H9 (cell line): ENCODE data around the gene NMS. TPM values are rescaled to one million over a fixed set of nuclear protein-coding genes. Genes with fewer than 3 reads are reported as not detected.

Experiments
- DNase-seq: peaks from one replicate; pipeline ENCODE4 v3.0.0-alpha.2; 2017
- H2AFZ ChIP-seq: one replicate; pipeline ENCODE4 v1.6.1; 2013; ENCODE audit warnings: mild to moderate bottlenecking, low read length, control low read depth, moderate library complexity
- H2AK5ac ChIP-seq: 2 replicates; pipeline ENCODE4 v1.6.1; 2013; ENCODE audit warnings: low read length, control low read depth, mixed read lengths; ENCODE audit not compliant: insufficient read length
- H2BK120ac ChIP-seq: one replicate; pipeline ENCODE4 v1.6.1; 2013; ENCODE audit warnings: low read depth, mild to moderate bottlenecking, low read length, control low read depth, inconsistent platforms; ENCODE audit not compliant: poor library complexity, severe bottlenecking
- H2BK12ac ChIP-seq: 2 replicates; pipeline ENCODE4 v1.6.1; 2013; ENCODE audit warnings: low read length, control low read depth, mixed read lengths, low read depth; ENCODE audit not compliant: insufficient read length
- H2BK15ac ChIP-seq: 2 replicates; pipeline ENCODE4 v1.6.1; 2013; ENCODE audit warnings: low read depth, low read length, control low read depth
- H2BK20ac ChIP-seq: one replicate; pipeline ENCODE4 v1.6.1; 2013; ENCODE audit warnings: low read depth, mild to moderate bottlenecking, low read length, control low read depth, inconsistent platforms; ENCODE audit not compliant: poor library complexity, severe bottlenecking
- H2BK5ac ChIP-seq: 2 replicates; pipeline ENCODE4 v1.6.1; 2013; ENCODE audit warnings: low read length, control low read depth, mixed read lengths; ENCODE audit not compliant: insufficient read length
- H3K14ac ChIP-seq: 2 replicates; pipeline ENCODE4 v1.6.1; 2013; ENCODE audit warnings: low read length, control low read depth; ENCODE audit not compliant: insufficient read depth
- H3K18ac ChIP-seq: 2 replicates; pipeline ENCODE4 v1.6.1; 2013; ENCODE audit warnings: low read depth, mild to moderate bottlenecking, mixed read lengths, low read length, control low read depth; ENCODE audit not compliant: insufficient read length
- H3K23ac ChIP-seq: 2 replicates; pipeline ENCODE4 v1.6.1; 2013; ENCODE audit warnings: low read length, control low read depth, mixed read lengths, low read depth; ENCODE audit not compliant: insufficient read length
- H3K23me2 ChIP-seq: 2 replicates; pipeline ENCODE4 v1.6.1; 2013; ENCODE audit warnings: low read depth, mild to moderate bottlenecking, mixed read lengths, low read length, control low read depth; ENCODE audit not compliant: insufficient read length, poor library complexity, severe bottlenecking
- H3K27ac ChIP-seq: 2 replicates; pipeline ENCODE4 v1.5.1; 2013; ENCODE audit warnings: low read length, control low read depth, mixed read lengths, low read depth; ENCODE audit not compliant: insufficient read length
- H3K27me3 ChIP-seq: 2 replicates; pipeline ENCODE4 v1.6.1; 2013; ENCODE audit warnings: low read length, control low read depth, inconsistent platforms; ENCODE audit not compliant: insufficient read depth
- H3K4ac ChIP-seq: 2 replicates; pipeline ENCODE4 v1.6.1; 2013; ENCODE audit warnings: low read depth, mild to moderate bottlenecking, control low read depth, inconsistent platforms, low read length, moderate library complexity
- H3K4me1 ChIP-seq: 2 replicates; pipeline ENCODE4 v1.6.1; 2013; ENCODE audit warnings: low read length, control low read depth, inconsistent platforms; ENCODE audit not compliant: insufficient read depth
- H3K4me2 ChIP-seq: 2 replicates; pipeline ENCODE4 v1.6.1; 2013; ENCODE audit warnings: low read length, control low read depth, mixed read lengths; ENCODE audit not compliant: insufficient read length, insufficient read depth
- H3K56ac ChIP-seq: 2 replicates; pipeline ENCODE4 v1.6.1; 2013; ENCODE audit warnings: low read depth, mild to moderate bottlenecking, mixed read lengths, low read length, control low read depth; ENCODE audit not compliant: insufficient read length
- H3K79me1 ChIP-seq: 2 replicates; pipeline ENCODE4 v1.6.1; 2013; ENCODE audit warnings: low read depth, mild to moderate bottlenecking, moderate library complexity, low read length, control low read depth, inconsistent platforms; ENCODE audit not compliant: insufficient read depth, poor library complexity, severe bottlenecking
- H3K79me2 ChIP-seq: 2 replicates; pipeline ENCODE4 v1.6.1; 2013; ENCODE audit warnings: low read length, control low read depth, inconsistent platforms; ENCODE audit not compliant: insufficient read depth
- H3K9ac ChIP-seq: 2 replicates; pipeline ENCODE4 v1.6.1; 2013; ENCODE audit warnings: low read length, control low read depth, mixed read lengths; ENCODE audit not compliant: insufficient read length; ENCODE audit errors: extremely low read depth
- H3K9me3 ChIP-seq: one replicate; pipeline ENCODE4 v1.6.1; 2013; ENCODE audit warnings: low read depth, low read length, inconsistent platforms; ENCODE audit not compliant: control insufficient read depth
- H3T11ph ChIP-seq: one replicate; pipeline ENCODE4 v1.6.1; 2013; ENCODE audit warnings: mild to moderate bottlenecking, low read length, control low read depth, inconsistent platforms
- H4K20me1 ChIP-seq: one replicate; pipeline ENCODE4 v1.6.1; 2013; ENCODE audit not compliant: control insufficient read depth, insufficient read length, insufficient read depth
- H4K5ac ChIP-seq: 2 replicates; pipeline ENCODE4 v1.6.1; 2013; ENCODE audit warnings: low read depth, mild to moderate bottlenecking, mixed read lengths, low read length, control low read depth; ENCODE audit not compliant: insufficient read length
- H4K8ac ChIP-seq: replicated peaks from 2 replicates; pipeline ENCODE4 v1.6.1; 2013; ENCODE audit warnings: low read length, control low read depth, mixed read lengths, low read depth; ENCODE audit not compliant: insufficient read length
- H4K91ac ChIP-seq: 2 replicates; pipeline ENCODE4 v1.6.1; 2013; ENCODE audit warnings: low read depth, mild to moderate bottlenecking, moderate library complexity, mixed read lengths, low read length, control low read depth; ENCODE audit not compliant: insufficient read length
- H3K27ac Mint-ChIP-seq, 3 experiments: 2 replicates in 2 of 3; 3 replicates in 1 of 3; pipeline ENCODE4 v1.8.0; 2020 to 2021; ENCODE audit warnings: mixed read lengths in 3 of 3, mild to moderate bottlenecking in 1 of 3, moderate library complexity in 1 of 3
- H3K27me3 Mint-ChIP-seq: 2 replicates; pipeline ENCODE4 v1.8.0; 2021; ENCODE audit warnings: low read depth, mild to moderate bottlenecking, moderate library complexity, mixed read lengths
- H3K36me3 Mint-ChIP-seq, 3 experiments: 2 replicates in 2 of 3; 3 replicates in 1 of 3; pipeline ENCODE4 v1.8.0; 2020 to 2021; ENCODE audit warnings: low read depth in 3 of 3, mixed read lengths in 3 of 3; ENCODE audit not compliant: insufficient read depth in 1 of 3
- H3K4me1 Mint-ChIP-seq, 2 experiments: 2 replicates each; pipeline ENCODE4 v1.8.0; 2020; ENCODE audit warnings: mixed read lengths in 2 of 2
- H3K4me3 Mint-ChIP-seq, 2 experiments: 2 replicates in 1 of 2; 3 replicates in 1 of 2; pipeline ENCODE4 v1.8.0; 2020 to 2021; ENCODE audit warnings: mild to moderate bottlenecking in 2 of 2, mixed read lengths in 2 of 2, moderate library complexity in 1 of 2
- H3K9me3 Mint-ChIP-seq, 2 experiments: 2 replicates in 1 of 2; 3 replicates in 1 of 2; pipeline ENCODE4 v1.8.0; 2020; ENCODE audit warnings: mild to moderate bottlenecking in 2 of 2, mixed read lengths in 2 of 2, moderate library complexity in 1 of 2
- CTCF ChIP-seq: fragments of 200-600 bp; sonication (generic); conservative IDR thresholded peaks from 3 replicates; pipeline ENCODE4 v1.8.0; 2021; ENCODE audit warnings: antibody characterized with exemption, mild to moderate bottlenecking
- WGBS: extraction: QIAGEN DNeasy Blood & Tissue Kit; methylation state at CpG from one replicate; pipeline ENCODE4 v1.1.7; 2013; ENCODE audit warnings: missing lambda C conversion rate, low lambda C conversion rate, mixed read lengths; ENCODE audit not compliant: insufficient read length; ENCODE audit errors: extremely low coverage; 5-methylcytosine and 5-hydroxymethylcytosine counted together
- total RNA-seq: library from RNA; stranded (reverse); gene quantifications from 2 replicates; pipeline ENCODE4 v1.2.1, GENCODE V29; 2021

The NMS gene
- total RNA-seq, 1 experiment from 2014 or later, result not detected

DNA sequence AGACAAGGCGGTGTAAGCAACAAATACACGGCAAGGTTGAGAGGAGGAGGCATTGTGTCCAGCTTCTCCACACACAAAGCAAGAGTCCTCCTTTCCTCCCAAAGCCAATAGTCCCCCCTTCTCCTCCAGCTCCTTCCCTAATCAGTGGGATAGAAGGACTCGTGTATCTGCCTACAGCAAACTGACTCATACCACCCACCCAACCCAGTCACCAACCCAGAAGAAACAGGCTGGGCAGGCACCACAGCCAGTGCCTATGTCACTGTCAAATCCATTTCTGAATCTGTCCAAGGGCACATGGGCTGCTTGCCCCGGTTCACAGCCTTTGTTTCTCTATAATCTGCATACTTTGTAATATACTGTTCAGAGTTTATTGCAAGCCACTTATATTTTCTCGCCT, 19.2 kb upstream of the NMS start:
- H3K27me3 Mint-ChIP-seq, result no peaks in the 10 kb centered on the region
- no peak overlapping the region for H3K4me3 Mint-ChIP-seq
- no peaks in the 10 kb centered on the region for H3K79me2 ChIP-seq
- no peak overlapping the region for H2BK5ac ChIP-seq
- no peaks in the 10 kb centered on the region for H3K79me1 ChIP-seq
- no peaks in the 10 kb centered on the region for H3K23me2 ChIP-seq
- peaks cover 0 to 6% of the 10 kb centered on the region in 2 experiments; a peak in 2 of 4 replicates for H3K4me1 Mint-ChIP-seq
- H3K14ac ChIP-seq, result no peak overlapping the region
- H4K8ac ChIP-seq, result no peak overlapping the region
- no CpG with 5 or more reads among the region's 5 CpGs for WGBS
- H2BK20ac ChIP-seq, result no peak overlapping the region
- H3K27me3 ChIP-seq, result no peaks in the 10 kb centered on the region
- peaks cover 26 to 29% of the 10 kb centered on the region in 2 experiments for H3K9me3 Mint-ChIP-seq
- H4K20me1 ChIP-seq, result no peaks in the 10 kb centered on the region
- no peak for TF ChIP-seq CTCF
- no peak overlapping the region for H2BK120ac ChIP-seq
- peaks cover 3% of the 10 kb centered on the region for H3K9me3 ChIP-seq
- no peak overlapping the region for H3T11ph ChIP-seq
- no peak overlapping the region for H2AFZ ChIP-seq
- H4K91ac ChIP-seq, result no peak overlapping the region
- H3K9ac ChIP-seq, result no peak overlapping the region
- no peak overlapping the region for H2BK12ac ChIP-seq
- no peak overlapping the region for H3K4ac ChIP-seq
- H3K18ac ChIP-seq, result no peak overlapping the region
- H3K36me3 Mint-ChIP-seq, result peaks cover 0 to 8% (median 0%) of the 10 kb centered on the region in 3 experiments; a peak in 2 of 7 replicates
- no peak overlapping the region for H3K4me2 ChIP-seq
- no peaks in the 10 kb centered on the region for H3K4me1 ChIP-seq
- H3K23ac ChIP-seq, result no peak overlapping the region
- H4K5ac ChIP-seq, result no peak overlapping the region
- H2AK5ac ChIP-seq, result no peak overlapping the region
- no peak for DNase-seq
- no peak overlapping the region for H3K27ac ChIP-seq
- no peak overlapping the region for H3K27ac Mint-ChIP-seq
- H2BK15ac ChIP-seq, result no peak overlapping the region
- no peak overlapping the region for H3K56ac ChIP-seq
